Mesothelial cell of epicardium (in vitro differentiated cells): ENCODE measurements around the gene AKT1. TPM values are rescaled to one million over a fixed set of nuclear protein-coding genes. Genes with fewer than 3 reads are reported as not detected.

ENCODE experiments used
- DNase-seq, 2 experiments: peaks; one replicate each; pipeline ENCODE4 v3.0.0; 2021; ENCODE audit warnings: low spot score in 2 of 2; ENCODE audit not compliant: unreplicated experiment in 2 of 2
- H3K27ac Mint-ChIP-seq: 2 replicates; pipeline ENCODE4 v1.8.0; 2021; ENCODE audit warnings: mixed read lengths
- H3K27me3 Mint-ChIP-seq: 2 replicates; pipeline ENCODE4 v1.8.0; 2021; ENCODE audit warnings: low read depth, mixed read lengths
- H3K36me3 Mint-ChIP-seq: 2 replicates; pipeline ENCODE4 v1.8.0; 2021; ENCODE audit warnings: mixed read lengths
- H3K4me1 Mint-ChIP-seq: 2 replicates; pipeline ENCODE4 v1.8.0; 2021; ENCODE audit warnings: mixed read lengths
- H3K4me3 Mint-ChIP-seq: 2 replicates; pipeline ENCODE4 v1.8.0; 2021; ENCODE audit warnings: mild to moderate bottlenecking, moderate library complexity, mixed read lengths
- H3K9me3 Mint-ChIP-seq: 2 replicates; pipeline ENCODE4 v1.8.0; 2021; ENCODE audit warnings: mixed read lengths
- total RNA-seq: library from RNA; stranded (reverse); gene quantifications from 3 replicates; pipeline ENCODE4 v1.2.1, GENCODE V29; 2021
- TF ChIP-seq, protein P1 (sequence below): fragments of 200-600 bp; sonication (generic); IDR thresholded peaks from one replicate; pipeline ENCODE4 v1.5.0; 2021; ENCODE audit warnings: antibody characterized with exemption; ENCODE audit not compliant: unreplicated experiment

Gene AKT1
- total RNA-seq, 1 donor from 2014 or later = 122 TPM

DNA sequence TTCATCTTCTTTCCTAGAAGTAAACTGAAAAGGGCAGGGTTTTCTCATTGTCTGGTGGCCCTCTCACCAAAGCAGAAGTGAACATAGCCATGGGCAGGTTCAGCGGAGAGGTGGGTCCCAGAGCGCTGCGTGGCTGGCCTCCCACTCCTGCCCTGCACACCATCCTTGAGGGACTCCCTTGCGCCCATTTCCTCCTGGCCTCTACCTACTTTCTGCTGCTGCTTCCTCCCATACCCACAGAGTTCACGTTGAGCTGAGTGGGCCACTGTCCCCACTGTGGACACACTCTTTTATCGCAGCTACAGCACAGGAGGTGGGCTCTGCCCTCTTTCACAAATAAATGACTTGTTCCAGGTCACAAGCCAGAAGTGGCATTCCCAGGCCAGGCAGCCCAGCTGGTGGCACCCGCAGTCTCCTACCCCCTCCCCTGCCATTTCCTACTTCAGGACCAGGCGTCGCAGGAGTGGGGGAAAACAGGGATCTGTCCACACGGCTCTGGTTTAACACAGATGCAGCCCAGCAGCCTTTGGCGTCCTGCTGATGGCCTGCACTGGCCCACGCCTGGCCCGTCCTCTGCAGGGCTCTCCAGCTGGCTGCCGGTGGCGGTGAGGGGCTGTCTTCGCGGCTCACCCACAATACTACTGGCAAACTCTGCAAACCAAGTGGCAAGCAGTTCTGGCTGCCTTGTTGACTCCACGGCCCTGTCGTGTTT lies 37.7 kb downstream of the AKT1 start:
- no peak for DNase-seq
- Mint-ChIP-seq H3K27me3 (no peaks in the 10 kb centered on the region), H3K36me3 (peaks cover 20% of the 10 kb centered on the region), H3K27ac (no peak overlapping the region), H3K4me3 (no peak overlapping the region), H3K4me1 (peaks cover 10% of the 10 kb centered on the region), H3K9me3 (peaks cover 5% of the 10 kb centered on the region)
- TF ChIP-seq, protein P1, sequence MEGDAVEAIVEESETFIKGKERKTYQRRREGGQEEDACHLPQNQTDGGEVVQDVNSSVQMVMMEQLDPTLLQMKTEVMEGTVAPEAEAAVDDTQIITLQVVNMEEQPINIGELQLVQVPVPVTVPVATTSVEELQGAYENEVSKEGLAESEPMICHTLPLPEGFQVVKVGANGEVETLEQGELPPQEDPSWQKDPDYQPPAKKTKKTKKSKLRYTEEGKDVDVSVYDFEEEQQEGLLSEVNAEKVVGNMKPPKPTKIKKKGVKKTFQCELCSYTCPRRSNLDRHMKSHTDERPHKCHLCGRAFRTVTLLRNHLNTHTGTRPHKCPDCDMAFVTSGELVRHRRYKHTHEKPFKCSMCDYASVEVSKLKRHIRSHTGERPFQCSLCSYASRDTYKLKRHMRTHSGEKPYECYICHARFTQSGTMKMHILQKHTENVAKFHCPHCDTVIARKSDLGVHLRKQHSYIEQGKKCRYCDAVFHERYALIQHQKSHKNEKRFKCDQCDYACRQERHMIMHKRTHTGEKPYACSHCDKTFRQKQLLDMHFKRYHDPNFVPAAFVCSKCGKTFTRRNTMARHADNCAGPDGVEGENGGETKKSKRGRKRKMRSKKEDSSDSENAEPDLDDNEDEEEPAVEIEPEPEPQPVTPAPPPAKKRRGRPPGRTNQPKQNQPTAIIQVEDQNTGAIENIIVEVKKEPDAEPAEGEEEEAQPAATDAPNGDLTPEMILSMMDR = no peak

DNA sequence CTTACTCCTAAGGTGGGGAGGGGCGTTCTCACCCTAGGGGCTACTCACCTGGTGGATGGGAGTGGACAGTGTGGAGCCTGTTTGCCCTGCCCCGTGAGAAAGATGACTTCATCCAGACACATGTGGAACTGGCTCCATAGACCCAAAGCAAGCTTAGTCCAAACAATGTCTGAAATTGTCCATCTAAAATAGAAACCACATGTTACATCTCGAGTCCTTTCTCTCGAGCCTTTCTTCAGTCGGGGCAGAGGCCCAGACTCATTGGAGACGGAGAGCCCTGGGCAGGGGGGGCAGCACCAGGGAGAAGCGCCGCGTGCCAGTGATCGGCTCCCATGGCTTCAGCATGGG lies 38.3 kb downstream of the AKT1 start:
- Mint-ChIP-seq H3K27me3 (no peaks in the 10 kb centered on the region), H3K4me1 (peaks cover 10% of the 10 kb centered on the region), H3K36me3 (peaks cover 17% of the 10 kb centered on the region), H3K9me3 (peaks cover 3% of the 10 kb centered on the region), H3K4me3 (no peak overlapping the region), H3K27ac (no peak overlapping the region)
- no peak for DNase-seq
- TF ChIP-seq, protein P1 = no peak

DNA sequence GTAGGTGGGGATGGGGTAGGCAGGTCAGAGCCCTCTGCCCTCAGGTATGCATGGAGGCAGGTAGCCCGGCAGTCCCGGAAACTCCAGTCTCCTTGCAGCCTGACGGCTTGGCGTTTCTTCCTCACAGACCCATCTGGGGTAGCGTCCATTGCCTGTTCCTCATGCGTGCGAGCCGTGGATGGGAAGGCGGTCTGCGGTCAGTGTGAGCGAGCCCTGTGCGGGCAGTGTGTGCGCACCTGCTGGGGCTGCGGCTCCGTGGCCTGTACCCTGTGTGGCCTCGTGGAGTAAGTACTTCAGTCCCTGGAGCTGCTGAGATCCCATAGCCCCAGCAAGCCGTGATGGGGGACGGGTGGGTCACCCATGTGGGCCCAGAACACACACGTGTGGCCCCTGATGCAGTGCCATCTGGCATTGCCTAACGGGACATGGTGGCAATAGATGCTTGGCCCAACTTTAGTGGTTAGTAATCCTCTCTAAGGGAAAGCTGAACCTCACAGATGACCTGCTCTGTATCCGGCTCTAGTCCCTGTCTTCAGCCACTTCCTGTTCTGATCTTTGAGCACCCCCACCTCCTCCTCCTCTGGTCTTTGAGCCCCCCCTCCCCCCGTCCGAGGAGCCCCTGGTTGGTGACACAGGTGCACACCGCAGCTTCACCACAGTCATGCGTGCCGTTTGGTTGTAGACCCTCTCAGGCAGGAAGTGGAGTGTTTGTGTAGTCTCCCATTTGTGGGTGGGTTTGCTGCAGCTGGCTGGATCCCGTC lies 38.9 kb downstream of the AKT1 start:
- no peak for DNase-seq
- Mint-ChIP-seq H3K27me3 (no peaks in the 10 kb centered on the region), H3K27ac (no peak overlapping the region), H3K4me1 (peaks cover 10% of the 10 kb centered on the region), H3K9me3 (no peaks in the 10 kb centered on the region), H3K36me3 (peaks cover 13% of the 10 kb centered on the region), H3K4me3 (no peak overlapping the region)
- TF ChIP-seq, protein P1 = no peak

DNA sequence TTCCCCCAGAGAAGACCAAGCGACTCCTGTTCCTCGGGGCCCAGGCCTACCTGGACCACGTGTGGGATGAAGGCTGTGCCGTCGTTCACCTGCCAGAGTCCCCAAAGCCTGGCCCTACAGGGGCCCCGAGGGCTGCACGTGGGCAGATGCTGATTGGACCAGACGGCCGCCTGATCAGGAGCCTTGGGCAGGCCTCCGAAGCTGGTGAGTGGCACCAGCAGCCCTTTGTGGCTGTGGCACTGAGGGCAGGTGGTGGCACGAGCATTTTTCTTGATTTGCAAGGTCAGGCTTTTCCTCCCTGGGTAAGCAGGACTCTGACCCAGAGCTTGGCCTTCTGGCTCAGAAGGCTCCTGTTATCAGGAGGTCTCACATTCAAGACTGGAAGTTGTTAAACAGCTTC lies 39.9 kb downstream of the AKT1 start:
- no peak for DNase-seq
- Mint-ChIP-seq H3K4me1 (peaks cover 10% of the 10 kb centered on the region), H3K27ac (no peak overlapping the region), H3K27me3 (no peaks in the 10 kb centered on the region), H3K4me3 (no peak overlapping the region), H3K36me3 (peaks cover 7% of the 10 kb centered on the region), H3K9me3 (no peaks in the 10 kb centered on the region)
- TF ChIP-seq, protein P1 = no peak

DNA sequence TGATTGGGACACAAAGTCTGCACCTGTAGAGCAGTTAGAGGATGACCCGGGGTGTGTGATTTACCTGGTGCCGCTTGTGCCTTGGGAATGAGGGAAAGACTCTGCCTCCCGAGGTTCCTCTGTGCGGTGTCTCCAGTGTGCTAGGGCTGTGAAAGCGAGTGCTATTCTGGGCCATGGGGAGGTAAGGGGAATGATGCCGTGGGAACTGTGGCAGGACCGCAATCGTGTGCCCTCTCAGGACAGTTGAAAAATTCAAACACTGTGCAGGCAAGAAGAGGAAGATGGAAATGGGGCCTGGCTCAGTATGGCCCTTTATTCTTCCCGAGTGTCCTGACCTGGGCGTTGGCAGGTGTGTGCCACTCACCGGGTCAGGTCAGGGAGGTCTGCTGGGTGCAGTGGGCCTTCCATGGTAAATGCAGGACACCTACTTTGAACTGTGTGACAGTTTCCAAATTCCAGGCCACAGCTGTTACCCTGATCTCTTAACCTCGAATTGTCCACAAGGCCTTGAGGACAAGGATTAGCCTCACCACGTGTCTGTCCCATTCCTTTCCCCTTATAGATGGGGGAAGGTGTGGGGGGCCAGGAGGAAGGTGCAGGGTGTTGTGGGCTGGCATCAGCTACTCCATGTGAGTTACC lies 41.2 kb downstream of the AKT1 start:
- no peaks in the 10 kb centered on the region for H3K27me3 Mint-ChIP-seq
- H3K4me3 Mint-ChIP-seq = peak overlapping the region; percentile 90
- peak overlapping the region; percentile 89 for H3K27ac Mint-ChIP-seq
- no peak for DNase-seq
- peaks cover 4% of the 10 kb centered on the region for H3K36me3 Mint-ChIP-seq
- TF ChIP-seq, protein P1 = no peak
- peaks cover 12% of the 10 kb centered on the region for H3K4me1 Mint-ChIP-seq
- no peaks in the 10 kb centered on the region for H3K9me3 Mint-ChIP-seq
